ENCODE measurements around the gene CGREF1.
"Not testable (repeated sequence)": the region's sequence is repeated elsewhere in the genome, so short reads cannot be mapped to it uniquely, and the experiment has no call there.

Gene CGREF1

DNA sequence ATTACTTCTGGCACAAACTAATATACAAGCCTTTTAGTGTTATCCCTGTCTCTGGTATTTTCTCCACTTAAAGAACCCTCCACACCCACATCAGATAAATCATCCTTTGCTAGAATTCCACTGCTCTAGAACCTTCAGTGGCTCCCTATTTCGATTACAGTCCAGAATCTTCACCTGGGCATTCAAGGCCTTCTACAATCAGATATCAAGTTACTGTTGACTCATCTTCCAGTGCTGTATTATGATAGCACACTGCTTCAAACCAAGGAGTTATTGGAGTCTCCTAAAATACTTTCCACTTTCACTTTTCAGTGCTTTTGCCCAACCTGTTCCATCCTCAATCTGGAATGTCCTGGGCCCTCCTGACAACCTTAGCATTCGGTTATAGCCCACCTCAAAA lies 3.4 kb downstream of the CGREF1 start:
- in situ Hi-C loops (cut with MboI; ENCODE audit: low sequenced_read_pairs) = no loop called here

DNA sequence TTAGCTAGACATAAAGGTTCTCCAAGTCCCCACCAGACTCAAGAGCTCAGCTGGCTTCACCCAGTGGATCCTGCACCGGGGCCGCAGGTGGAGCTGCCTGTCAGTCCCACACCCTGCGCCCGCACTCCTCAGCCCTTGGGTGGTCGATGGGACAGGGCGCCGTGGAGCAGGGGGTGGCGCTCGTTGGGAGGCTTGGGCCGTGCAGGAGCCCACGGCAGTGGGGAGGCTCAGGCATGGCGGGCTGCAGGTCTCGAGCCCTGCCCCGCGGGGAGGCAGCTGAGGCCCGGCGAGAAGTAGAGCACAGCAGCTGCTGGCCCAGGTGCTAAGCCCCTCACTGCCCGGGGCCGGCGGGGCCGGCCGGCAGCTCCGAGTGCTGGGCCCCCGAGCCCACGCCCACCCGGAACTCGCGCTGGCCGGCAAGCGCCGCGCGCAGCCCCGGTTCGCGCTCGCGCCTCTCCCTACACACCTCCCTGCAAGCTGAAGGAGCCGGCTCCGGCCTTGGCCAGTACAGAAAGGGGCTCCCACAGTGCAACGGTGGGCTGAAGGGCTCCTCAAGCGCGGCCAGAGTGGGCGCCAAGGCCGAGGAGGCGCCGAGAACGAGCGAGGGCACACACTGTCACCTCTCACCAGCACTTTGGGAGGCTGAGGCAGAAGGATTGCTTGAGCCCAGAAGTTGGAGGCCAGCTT lies 7.4 kb downstream of the CGREF1 start:
- in situ Hi-C loops (cut with MboI; ENCODE audit: low sequenced_read_pairs) = not testable (repeated sequence)

DNA sequence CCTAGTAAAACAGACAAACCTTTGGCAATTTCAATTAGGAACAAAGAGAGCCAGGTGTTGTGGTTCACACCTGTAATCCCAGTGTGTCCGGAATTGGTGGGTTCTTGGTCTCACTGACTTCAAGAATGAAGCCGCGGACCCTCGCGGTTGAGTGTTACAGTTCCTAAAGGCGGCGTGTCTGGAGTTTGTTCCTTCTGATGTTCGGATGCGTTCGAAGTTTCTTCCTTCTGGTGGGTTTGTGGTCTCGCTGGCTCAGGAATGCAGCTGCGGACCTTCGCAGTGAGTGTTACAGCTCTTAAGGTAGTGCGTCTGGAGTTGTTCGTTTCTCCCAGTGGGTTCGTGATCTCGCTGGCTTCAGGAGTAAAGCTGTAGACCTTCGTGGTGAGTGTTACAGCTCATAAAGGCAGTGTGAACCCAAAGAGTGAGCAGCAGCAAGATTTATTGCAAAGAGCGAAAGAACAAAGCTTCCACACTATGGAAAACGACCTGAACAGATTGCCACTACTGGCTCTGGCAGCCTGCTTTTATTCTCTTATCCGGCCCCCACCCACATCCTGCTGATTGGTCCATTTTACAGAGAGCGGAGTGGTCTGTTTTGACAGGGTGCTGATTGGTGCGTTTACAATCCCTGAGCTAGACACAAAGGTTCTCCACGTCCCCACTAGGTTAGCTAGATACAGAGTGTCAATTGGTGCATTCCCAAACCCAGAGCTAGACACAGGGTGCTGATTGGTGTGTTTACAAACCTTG lies 8.2 kb downstream of the CGREF1 start:
- in situ Hi-C loops (cut with MboI; ENCODE audit: low sequenced_read_pairs) = not testable (repeated sequence)

DNA sequence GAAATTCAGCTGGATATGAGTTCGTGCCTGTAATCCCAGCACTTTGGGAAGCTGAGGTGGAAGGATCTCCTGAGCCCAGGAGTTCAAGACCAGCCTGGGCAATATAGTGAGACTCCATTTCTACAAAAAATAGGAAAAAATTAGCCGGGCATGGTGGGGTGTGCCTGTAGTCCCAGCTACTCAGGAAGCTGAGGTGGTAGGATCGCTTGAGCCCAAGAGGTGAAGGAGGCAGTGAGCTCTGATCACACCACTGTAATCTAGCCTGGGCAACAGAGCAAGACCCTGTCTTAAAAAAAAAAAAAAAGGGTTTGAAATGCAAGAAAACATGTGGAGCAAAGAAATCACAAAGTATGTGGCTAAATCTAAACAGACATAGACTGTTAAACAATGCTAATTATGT lies 9.8 kb downstream of the CGREF1 start:
- in situ Hi-C loops (cut with MboI; ENCODE audit: low sequenced_read_pairs) = no loop called here

DNA sequence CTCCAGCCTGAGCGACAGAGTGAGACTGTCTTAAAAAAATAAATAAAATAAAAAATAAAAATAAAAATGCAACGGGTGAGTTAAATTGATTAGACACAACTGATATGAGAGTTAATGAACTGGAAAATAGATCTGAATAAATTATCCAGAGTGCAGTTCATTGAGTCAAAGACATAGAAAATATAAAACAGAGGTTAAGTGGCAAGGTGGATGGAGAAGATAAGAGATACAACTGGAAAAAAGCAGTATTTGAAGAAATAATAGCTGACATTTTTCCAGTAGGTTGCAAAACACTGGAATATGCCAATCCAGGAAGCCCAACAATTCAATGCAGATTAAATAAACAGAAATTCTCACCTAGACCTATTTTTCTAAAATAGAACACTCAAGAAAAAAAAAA lies 10.7 kb downstream of the CGREF1 start:
- in situ Hi-C loops (cut with MboI; ENCODE audit: low sequenced_read_pairs) = no loop called here

DNA sequence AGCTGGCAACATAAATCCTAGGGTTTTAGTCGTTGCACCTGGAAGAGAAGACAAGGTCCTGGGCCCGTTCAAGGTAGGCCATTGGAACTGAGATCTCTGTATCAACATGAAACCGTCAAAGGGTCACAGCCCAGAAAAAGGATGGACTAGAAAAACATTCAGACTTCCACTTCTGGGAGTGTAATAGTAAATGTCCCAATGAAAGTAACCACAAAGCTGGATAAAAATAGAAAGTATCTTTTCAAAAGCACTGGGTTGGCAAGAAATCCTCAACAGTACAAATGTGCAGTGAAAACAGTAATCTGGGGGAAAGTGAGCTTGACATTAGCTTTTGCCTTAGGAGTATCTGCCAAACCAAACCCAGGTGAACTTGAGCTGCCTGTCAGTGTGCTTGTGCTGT lies 12.9 kb downstream of the CGREF1 start:
- in situ Hi-C loops (cut with MboI; ENCODE audit: low sequenced_read_pairs) = no loop called here

DNA sequence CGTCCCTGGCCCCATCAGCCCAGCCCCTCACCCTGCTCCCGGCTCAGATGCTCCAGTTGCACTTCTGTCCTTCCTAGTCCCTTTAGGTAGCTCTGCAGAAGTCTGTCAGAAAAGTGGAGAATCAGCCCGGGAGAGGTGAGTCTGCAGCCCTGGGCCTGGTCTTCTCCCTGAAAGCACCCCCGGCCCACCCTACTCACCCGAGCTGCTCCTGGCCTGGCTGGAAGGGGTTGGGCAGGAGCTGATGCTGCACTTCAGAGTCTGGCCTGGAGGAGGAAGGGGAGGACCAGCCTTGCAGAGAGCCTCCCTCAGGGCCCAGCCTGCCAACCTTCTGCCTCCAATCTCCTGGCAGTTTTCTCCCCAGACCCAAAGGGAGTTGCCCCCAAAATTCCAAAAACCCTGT lies 16.6 kb downstream of the CGREF1 start:
- in situ Hi-C loops (cut with MboI; ENCODE audit: low sequenced_read_pairs) = no loop called here

DNA sequence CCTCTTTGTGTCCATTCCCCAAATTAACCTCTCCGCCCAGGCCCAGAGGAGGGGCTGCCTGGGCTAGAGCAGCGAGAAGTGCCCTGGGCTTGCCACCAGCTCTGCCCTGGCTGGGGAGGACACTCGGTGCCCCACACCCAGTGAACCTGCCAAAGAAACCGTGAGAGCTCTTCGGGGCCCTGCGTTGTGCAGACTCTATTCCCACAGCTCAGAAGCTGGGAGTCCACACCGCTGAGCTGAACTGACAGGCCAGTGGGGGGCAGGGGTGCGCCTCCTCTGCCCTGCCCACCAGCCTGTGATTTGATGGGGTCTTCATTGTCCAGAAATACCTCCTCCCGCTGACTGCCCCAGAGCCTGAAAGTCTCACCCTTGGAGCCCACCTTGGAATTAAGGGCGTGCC lies 18.9 kb downstream of the CGREF1 start:
- in situ Hi-C loops (cut with MboI; ENCODE audit: low sequenced_read_pairs) = no loop called here

DNA sequence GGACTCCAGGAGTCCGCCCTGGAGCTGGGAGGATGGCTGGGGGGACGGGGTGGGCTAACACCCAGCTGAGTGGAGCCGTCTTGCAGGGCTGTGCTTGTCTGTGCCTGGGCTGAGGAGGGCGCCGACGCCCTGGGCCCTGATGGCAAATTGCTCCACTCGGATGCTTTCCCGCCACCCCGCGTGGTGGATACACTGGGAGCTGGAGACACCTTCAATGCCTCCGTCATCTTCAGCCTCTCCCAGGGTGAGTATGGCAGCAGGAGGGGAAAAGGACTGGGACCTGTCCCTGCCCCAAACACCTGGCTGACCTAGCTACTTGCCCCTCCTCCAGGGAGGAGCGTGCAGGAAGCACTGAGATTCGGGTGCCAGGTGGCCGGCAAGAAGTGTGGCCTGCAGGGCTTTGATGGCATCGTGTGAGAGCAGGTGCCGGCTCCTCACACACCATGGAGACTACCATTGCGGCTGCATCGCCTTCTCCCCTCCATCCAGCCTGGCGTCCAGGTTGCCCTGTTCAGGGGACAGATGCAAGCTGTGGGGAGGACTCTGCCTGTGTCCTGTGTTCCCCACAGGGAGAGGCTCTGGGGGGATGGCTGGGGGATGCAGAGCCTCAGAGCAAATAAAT lies 19.5 kb downstream of the CGREF1 start:
- in situ Hi-C loops (cut with MboI; ENCODE audit: low sequenced_read_pairs) = loop anchor here (10.0 kb wide), 1 partner anchor 185 kb away; the partner anchor contains the start of gene TRIM54

DNA sequence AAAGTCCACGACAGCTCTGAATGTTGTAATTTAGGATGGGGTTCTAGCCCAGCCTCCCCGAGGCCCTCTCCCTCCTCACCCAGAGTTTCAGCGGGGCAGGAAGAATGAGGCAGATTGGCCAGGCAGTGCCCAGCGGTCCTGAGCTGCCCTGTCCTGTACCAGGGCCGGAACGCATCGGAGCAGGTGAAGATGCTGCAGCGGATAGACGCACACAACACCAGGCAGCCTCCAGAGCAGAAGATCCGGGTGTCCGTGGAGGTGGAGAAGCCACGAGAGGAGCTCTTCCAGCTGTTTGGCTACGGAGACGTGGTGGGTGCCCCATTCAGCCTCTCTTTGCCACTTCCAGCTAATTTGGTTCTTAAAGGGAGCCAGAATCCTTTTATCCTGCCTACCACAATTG lies 21.6 kb downstream of the CGREF1 start:
- in situ Hi-C loops (cut with MboI; ENCODE audit: low sequenced_read_pairs) = loop anchor here (10.0 kb wide), 1 partner anchor 187 kb away; the partner anchor contains the start of gene TRIM54

DNA sequence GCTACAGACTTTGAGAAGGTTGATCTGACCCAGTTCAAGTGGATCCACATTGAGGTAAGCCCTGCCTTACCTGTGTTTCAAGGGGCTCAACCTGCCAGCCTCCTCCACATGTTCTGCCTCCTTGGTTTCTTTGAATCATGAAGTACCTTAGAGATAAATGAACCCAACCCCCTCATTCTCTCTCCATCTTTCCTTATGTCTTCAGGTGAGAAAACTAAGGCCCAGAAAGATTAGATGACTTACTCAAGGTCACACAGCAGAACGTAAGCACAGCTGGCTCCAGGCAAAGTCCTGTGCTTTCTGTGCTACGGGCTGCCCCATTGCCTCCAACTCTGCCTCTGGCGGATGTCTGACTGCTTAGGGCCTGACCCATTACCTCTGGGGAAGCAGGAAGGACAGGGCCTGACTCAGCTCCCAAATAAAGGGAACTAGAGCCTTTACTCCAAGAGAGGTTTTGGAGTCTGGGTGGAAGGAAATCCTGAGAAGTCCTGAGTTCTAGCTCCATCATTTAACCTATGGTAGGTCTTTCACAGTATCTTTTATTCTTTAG lies 22.1 kb downstream of the CGREF1 start:
- in situ Hi-C loops (cut with MboI; ENCODE audit: low sequenced_read_pairs) = loop anchor here (10.0 kb wide), 1 partner anchor 188 kb away; the partner anchor contains the start of gene TRIM54

DNA sequence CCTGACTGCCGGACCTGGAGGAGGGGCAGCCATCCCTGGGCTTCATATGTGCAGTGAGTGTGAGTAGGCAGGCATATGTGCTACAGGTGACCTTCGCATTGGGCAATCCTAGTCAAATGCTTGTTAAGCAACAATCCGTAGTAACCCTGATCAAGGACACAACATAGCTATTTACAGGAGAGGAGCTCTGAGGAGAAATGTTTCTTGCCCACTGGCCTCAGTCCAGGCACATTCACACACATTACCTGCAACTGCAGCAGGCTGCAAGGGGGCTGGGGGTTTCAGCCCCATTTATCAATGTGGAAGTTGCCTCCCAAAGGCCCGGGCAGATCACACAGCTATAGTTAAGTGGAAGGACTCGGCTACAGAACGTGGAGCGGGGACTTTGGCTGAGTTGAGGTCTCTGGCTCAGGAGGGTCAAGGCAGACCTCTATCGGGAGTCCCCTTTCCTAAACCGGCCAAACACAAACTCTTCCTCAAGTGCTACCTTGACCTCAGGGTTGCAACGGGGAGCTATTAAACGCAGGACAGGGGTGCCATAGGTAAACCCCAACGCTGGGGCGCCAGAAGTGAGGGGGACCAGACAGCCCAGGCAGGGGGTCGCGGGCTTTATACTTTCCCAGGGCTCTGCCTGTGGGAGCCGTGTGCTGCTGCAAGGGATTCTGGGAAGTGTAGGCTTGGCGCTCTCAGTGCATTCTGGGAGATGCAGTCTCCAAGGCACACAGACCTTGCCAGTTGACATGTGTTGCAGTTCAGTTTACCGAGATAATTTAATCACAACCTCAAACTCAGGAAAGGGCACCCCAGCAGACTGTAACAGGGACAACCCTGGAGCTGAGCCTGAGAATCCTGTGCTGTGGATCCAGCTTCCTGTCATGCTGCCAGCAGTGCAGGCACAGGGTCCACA lies 22.9 kb downstream of the CGREF1 start:
- in situ Hi-C loops (cut with MboI; ENCODE audit: low sequenced_read_pairs) = loop anchor here (10.0 kb wide), 1 partner anchor 189 kb away; the partner anchor contains the start of gene TRIM54

DNA sequence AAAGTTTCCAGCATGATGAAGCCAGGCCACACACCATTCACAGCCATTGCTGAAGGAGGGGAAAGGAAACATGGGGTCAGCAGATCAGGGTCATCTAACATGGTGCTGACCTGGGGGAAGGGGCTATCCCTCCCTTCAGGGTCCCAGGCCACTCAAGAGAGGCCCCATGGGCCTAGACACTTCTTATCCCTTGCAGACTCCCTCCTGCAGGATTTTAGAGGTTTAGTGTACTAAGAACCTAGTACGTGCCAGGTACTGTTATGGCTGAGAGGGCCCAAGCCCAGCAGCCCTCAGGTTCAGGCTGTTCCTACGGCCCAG lies 23.5 kb downstream of the CGREF1 start:
- in situ Hi-C loops (cut with MboI; ENCODE audit: low sequenced_read_pairs) = loop anchor here (10.0 kb wide), 1 partner anchor 189 kb away; the partner anchor contains the start of gene TRIM54

DNA sequence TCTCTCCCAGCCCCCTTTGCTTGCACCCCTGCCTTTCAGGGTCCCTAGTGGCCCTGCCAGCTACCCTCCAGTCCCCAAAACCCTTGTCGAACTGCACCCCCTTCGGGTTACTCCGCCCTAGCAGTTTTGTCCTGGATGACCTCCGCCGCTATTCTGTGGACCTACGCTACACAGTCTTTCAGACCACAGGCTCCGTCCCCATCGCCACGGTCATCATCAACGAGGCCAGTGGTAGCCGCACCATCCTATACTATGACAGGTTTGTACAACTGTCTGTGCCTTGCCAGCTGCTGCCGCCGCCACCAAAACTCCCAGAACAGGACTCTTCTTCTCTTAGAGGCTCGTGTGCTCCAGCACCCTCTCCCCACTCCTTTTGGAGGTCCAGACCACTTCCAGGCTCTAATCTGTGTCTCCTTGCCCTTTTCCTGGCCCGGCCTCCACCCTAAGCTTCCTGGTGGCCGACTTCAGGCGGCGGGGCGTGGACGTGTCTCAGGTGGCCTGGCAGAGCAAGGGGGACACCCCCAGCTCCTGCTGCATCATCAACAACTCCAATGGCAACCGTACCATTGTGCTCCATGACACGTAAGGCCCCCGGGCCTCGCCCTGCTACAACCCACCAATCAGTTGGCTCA lies 24.5 kb downstream of the CGREF1 start:
- in situ Hi-C loops (cut with MboI; ENCODE audit: low sequenced_read_pairs) = loop anchor here (10.0 kb wide), 1 partner anchor 190 kb away; the partner anchor contains the start of gene TRIM54

DNA sequence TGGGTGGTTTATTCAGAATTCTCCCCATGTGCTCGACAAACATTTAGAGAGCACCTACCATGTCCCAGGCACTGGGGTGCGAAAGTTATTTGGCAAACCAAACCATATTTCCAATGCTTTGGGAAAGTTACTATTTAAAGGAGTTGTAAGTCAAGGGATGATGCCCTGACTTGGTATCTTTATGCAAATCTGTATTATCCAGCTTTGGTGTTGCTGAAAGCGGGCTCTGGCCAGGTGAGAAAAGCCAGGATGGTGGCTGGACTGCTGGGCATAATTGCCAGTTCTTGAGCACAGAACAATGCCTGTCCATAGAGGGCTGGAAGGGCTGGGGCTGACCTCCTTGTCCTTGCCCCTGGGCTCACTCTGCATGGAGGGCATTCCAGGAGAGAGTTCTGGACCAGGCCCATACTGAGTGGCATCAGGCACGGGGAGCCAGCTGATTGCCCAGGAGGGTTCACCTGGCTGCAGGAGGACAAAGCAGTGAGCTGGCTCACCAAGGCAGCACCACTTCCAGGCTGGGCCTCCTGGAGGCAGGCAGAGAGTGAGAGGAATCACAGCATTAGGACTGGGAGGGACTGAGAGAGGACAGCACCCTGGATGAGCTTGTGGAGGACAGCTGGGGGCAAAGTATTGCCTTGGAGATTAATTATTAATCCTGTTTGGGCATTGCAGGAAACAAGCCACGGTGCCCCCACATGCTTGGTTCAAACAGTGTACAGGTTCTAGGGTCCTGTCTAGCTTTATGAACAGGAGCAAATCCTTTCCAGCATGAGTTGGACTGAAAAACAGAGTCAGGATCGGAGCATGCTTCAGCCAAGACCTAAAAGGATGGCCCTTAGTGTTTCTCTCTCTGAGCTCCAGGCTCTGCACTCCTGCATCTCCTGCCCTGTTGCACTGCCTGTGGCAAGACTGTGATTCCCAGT lies 25.2 kb downstream of the CGREF1 start:
- in situ Hi-C loops (cut with MboI; ENCODE audit: low sequenced_read_pairs) = loop anchor here (10.0 kb wide), 1 partner anchor 191 kb away; the partner anchor contains the start of gene TRIM54

DNA sequence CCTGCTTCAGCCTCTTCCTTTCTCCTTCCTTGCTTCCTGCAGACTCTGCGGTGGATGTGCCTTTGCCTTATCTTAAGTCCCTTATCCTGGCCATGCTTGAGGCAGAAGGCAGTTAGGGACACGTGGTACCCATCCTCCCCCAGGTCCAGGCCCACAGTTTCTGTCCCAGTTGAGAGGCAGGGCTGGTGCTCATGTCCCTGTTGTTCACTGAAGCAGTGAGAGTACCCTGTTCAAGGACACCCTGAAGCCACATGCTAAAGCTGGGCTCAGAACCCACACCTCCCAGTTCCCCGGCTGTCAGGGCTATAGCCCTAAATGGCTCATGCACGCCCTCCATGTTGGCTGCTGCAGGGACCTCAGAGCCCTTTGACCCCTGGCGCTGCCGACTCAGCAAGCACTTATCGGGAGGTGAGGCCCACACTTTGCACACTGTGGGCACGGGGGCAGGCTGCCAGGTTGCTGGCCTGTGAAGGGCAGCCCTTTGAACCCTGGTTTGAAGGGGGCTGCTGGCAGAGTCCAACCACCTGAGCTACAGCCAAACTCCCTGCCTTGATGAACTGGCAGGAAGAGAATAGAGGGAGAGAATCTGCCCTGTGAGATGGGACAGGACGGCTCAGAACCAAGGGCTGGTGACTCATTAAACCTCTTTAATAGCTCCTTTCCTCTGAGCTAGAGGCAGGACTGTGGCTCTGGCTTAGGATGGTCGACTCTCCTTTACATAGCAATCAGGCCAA lies 26.1 kb downstream of the CGREF1 start:
- in situ Hi-C loops (cut with MboI; ENCODE audit: low sequenced_read_pairs) = loop anchor here (10.0 kb wide), 1 partner anchor 192 kb away; the partner anchor contains the start of gene TRIM54

DNA sequence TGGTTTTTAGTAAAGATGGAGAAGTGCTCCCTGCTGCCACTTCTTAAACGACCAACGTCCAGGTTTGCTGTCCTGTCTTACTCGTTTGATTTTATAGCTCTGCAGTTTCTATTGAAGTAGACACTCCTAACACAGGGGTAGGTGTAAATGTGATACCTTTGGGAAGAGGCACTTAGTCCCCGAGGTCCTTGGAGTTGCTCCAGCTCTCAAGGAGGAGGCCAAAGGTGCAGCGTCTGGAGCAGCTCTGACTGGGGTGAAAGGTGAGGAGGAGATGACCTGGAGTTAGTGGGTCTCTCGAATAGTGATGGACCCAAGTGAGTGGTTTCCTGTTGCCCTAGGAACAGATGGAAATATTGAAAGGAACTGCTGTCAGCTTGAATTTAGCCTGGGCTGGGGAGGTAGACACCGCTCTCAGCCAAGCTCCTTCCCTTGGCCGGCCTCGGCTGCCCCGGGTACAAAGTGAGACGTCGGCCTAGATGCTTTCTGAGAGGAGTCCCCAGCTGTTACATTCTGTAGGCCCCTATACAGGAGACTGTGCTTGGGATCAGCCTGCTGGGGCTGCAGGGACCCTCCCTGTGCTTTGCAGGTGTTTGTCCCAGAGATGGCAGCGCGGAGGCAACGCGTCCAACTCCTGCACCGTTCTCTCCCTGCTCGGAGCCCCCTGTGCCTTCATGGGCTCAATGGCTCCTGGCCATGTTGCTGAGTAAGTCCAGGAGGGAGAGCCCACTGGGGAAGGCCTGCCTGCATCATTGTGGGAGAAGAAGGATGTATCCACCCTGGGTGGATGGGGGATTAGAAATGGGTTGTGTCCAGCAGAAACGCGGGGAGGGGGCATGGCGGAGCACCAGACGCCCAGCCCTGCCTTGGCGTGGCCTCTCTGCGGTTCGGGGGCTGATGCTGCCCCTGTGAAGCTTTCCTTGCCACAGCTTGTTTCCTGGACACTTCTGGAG lies 26.9 kb downstream of the CGREF1 start:
- in situ Hi-C loops (cut with MboI; ENCODE audit: low sequenced_read_pairs) = loop anchor here (10.0 kb wide), 1 partner anchor 193 kb away; the partner anchor contains the start of gene TRIM54
